ENCODE data around the gene IKZF1.

Gene IKZF1

GRCh38 chr7:50308532-50309385 is 4.2 kb downstream of the IKZF1 start:
- no peak for DNase-seq (ENCODE audit: low read depth in 3 of 3)

- DNase-seq (ENCODE audit: low read depth in 3 of 3): no peak
Observed at GRCh38 chr7:50309721-50310120, 5.2 kb downstream of the IKZF1 start.

- no peak for DNase-seq (ENCODE audit: low read depth in 3 of 3)
Observed at GRCh38 chr7:50310361-50310760, 5.8 kb downstream of the IKZF1 start.

GRCh38 chr7:50310956-50311355 is 6.4 kb downstream of the IKZF1 start:
- DNase-seq (ENCODE audit: low read depth in 3 of 3): no peak

GRCh38 chr7:50312250-50313162 is 8.0 kb downstream of the IKZF1 start:
- no peak for DNase-seq (ENCODE audit: low read depth in 3 of 3)

- DNase-seq (ENCODE audit: low read depth in 3 of 3): no peak
Observed at GRCh38 chr7:50314836-50315592, 10.5 kb downstream of the IKZF1 start.

GRCh38 chr7:50315739-50316671 is 11.5 kb downstream of the IKZF1 start:
- no peak for DNase-seq (ENCODE audit: low read depth in 3 of 3)

GRCh38 chr7:50317221-50317678 is 12.7 kb downstream of the IKZF1 start:
- DNase-seq (ENCODE audit: low read depth in 3 of 3): no peak

GRCh38 chr7:50317697-50318669 is 13.5 kb downstream of the IKZF1 start:
- DNase-seq (ENCODE audit: low read depth in 3 of 3): no peak

GRCh38 chr7:50321487-50322067 is 17.1 kb downstream of the IKZF1 start:
- DNase-seq (ENCODE audit: low read depth in 3 of 3): no peak

- DNase-seq (ENCODE audit: low read depth in 3 of 3): no peak
Observed at GRCh38 chr7:50324113-50324512, 19.6 kb downstream of the IKZF1 start.

- DNase-seq (ENCODE audit: low read depth in 3 of 3): no peak
Observed at GRCh38 chr7:50327443-50327842, 22.9 kb downstream of the IKZF1 start.

GRCh38 chr7:50329775-50330174 is 25.3 kb downstream of the IKZF1 start:
- no peak for DNase-seq (ENCODE audit: low read depth in 3 of 3)

GRCh38 chr7:50330254-50330653 is 25.7 kb downstream of the IKZF1 start:
- DNase-seq (ENCODE audit: low read depth in 3 of 3): no peak

- no peak for DNase-seq (ENCODE audit: low read depth in 3 of 3)
Observed at GRCh38 chr7:50330696-50331095, 26.2 kb downstream of the IKZF1 start.

- DNase-seq (ENCODE audit: low read depth in 3 of 3): no peak
Observed at GRCh38 chr7:50331564-50332208, 27.2 kb downstream of the IKZF1 start.

- no peak for DNase-seq (ENCODE audit: low read depth in 3 of 3)
Observed at GRCh38 chr7:50332241-50333165, 28.0 kb downstream of the IKZF1 start.
